ENCODE measurements around the gene TRIM40. TPM values are rescaled to one million over a fixed set of nuclear protein-coding genes. Genes with fewer than 3 reads are reported as not detected.
A peak's percentile ranks its signal among the peaks of the same experiment; 100 is the strongest.

TRIM40 gene
- total and polyA plus RNA-seq, 2 of the 13 experiments (the other 11 are each of a cell fraction or from before 2014, with no cell fraction given) = 0.58 TPM; not detected in 1

- Histone ChIP-seq H3K36me3 (replicated peaks in 1 of 2; ENCODE audit: control insufficient read depth in 1 of 2, insufficient read depth in 2 of 2, low read length in 2 of 2) (no peaks in the 10 kb centered on the region), H3K27ac (ENCODE audit: extremely low read length, insufficient read depth, low read length) (no peak overlapping the region), H4K20me1 (ENCODE audit: insufficient read depth, low read length) (no peaks in the 10 kb centered on the region), H3K4me3 (replicated peaks in 1 of 3; ENCODE audit: insufficient read depth in 1 of 3, low read depth in 2 of 3, low read length in 3 of 3) (no peak overlapping the region), H3K9me3 (ENCODE audit: low read length) (no peaks in the 10 kb centered on the region), H3K27me3 (ENCODE audit: control insufficient read depth in 1 of 2, insufficient read depth in 2 of 2, low read length in 2 of 2) (no peaks in the 10 kb centered on the region), H2AFZ (ENCODE audit: low read length) (no peak overlapping the region), H3K4me1 (ENCODE audit: insufficient read depth, low read length) (peaks cover 27% of the 10 kb centered on the region), H3K79me2 (ENCODE audit: insufficient read depth, low read length) (no peaks in the 10 kb centered on the region), H3K9ac (ENCODE audit: insufficient read depth, low read depth, low read length) (no peak overlapping the region), H3K4me2 (ENCODE audit: low read depth, low read length) (no peak overlapping the region)
- ChIA-PET POLR2A (interaction anchor here (0.8 to 2.2 kb wide), 7 partner anchors 9 to 95 kb away, joined by 3 to 21 read pairs (median 4); no protein-coding TSS in a partner anchor), CTCF (ENCODE audit: low intra/inter-chr PET ratio, low total read pairs) (no interaction called here)
- intact Hi-C loops (cut with micrococcal nuclease; ENCODE audit: unreplicated experiment) = no loop called here
- in situ Hi-C loops (cut with HindIII; ENCODE audit: extremely low pct_ligation_motif_present, low pct_unique_long_range_greater_than_20kb) = no loop called here
- no peak for DNase-seq (ENCODE audit: low spot score)
- TF ChIP-seq HNF4A (CRISPR knock-in tag; IDR thresholded peaks at IDR 0.05) (no peak), MIER2 (CRISPR knock-in tag; IDR thresholded peaks at IDR 0.05) (no peak), MIER3 (CRISPR knock-in tag; IDR thresholded peaks at IDR 0.05; ENCODE audit: borderline replicate concordance) (0 out of 2 replicates have a peak, but pooled peaks have one; percentile 6), HDAC1 (CRISPR knock-in tag; IDR thresholded peaks at IDR 0.05) (0 out of 2 replicates have a peak, but pooled peaks have one; percentile 22), SALL1 (CRISPR knock-in tag; IDR thresholded peaks at IDR 0.05) (0 out of 2 replicates have a peak, but pooled peaks have one; percentile 24), BORCS8-MEF2B (CRISPR knock-in tag; IDR thresholded peaks at IDR 0.05) (0 out of 2 replicates have a peak, but pooled peaks have one; percentile 23), SMYD3 (CRISPR knock-in tag; IDR thresholded peaks at IDR 0.05) (0 out of 2 replicates have a peak, but pooled peaks have one; percentile 25)
- TF ChIP-seq, protein P1, sequence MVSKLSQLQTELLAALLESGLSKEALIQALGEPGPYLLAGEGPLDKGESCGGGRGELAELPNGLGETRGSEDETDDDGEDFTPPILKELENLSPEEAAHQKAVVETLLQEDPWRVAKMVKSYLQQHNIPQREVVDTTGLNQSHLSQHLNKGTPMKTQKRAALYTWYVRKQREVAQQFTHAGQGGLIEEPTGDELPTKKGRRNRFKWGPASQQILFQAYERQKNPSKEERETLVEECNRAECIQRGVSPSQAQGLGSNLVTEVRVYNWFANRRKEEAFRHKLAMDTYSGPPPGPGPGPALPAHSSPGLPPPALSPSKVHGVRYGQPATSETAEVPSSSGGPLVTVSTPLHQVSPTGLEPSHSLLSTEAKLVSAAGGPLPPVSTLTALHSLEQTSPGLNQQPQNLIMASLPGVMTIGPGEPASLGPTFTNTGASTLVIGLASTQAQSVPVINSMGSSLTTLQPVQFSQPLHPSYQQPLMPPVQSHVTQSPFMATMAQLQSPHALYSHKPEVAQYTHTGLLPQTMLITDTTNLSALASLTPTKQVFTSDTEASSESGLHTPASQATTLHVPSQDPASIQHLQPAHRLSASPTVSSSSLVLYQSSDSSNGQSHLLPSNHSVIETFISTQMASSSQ (IDR thresholded peaks at IDR 0.05; ENCODE audit: low read depth) = no peak
- TF ChIP-seq, protein P1 (CRISPR knock-in tag; IDR thresholded peaks at IDR 0.05; ENCODE audit: borderline replicate concordance) = no peak
- TF ChIP-seq, protein P2, sequence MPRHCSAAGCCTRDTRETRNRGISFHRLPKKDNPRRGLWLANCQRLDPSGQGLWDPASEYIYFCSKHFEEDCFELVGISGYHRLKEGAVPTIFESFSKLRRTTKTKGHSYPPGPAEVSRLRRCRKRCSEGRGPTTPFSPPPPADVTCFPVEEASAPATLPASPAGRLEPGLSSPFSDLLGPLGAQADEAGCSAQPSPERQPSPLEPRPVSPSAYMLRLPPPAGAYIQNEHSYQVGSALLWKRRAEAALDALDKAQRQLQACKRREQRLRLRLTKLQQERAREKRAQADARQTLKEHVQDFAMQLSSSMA (CRISPR knock-in tag; IDR thresholded peaks at IDR 0.05) = 0 out of 2 replicates have a peak, but pooled peaks have one; percentile 36
- TF ChIP-seq, protein P3, sequence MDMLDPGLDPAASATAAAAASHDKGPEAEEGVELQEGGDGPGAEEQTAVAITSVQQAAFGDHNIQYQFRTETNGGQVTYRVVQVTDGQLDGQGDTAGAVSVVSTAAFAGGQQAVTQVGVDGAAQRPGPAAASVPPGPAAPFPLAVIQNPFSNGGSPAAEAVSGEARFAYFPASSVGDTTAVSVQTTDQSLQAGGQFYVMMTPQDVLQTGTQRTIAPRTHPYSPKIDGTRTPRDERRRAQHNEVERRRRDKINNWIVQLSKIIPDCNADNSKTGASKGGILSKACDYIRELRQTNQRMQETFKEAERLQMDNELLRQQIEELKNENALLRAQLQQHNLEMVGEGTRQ (IDR thresholded peaks at IDR 0.05; ENCODE audit: low read depth, low read length) = no peak
- TF ChIP-seq, protein P3 (CRISPR knock-in tag; IDR thresholded peaks at IDR 0.05; ENCODE audit: borderline replicate concordance) = no peak
- 60% methylated on average over 9 of the region's 10 CpGs for WGBS (ENCODE audit: low lambda C conversion rate)
- peak; percentile 50 for ATAC-seq
- FAIRE-seq = no peak
- BruUV-seq (replicated peaks) = TSS peak; percentile 78
Measured at GRCh38 chr6:30112402-30112994, 23.4 kb upstream of the TRIM40 start.

Measured in HepG2 (cell line).